Ammon's horn (tissue), 1 donor: Measurements from ENCODE around the gene PROM2.

Experiments
- DNase-seq: peaks from one replicate; pipeline ENCODE4 v3.0.0-alpha.2; 2016; ENCODE audit warnings: low spot score

The PROM2 gene

GRCh38 chr2:95306336-95306895 is 32.2 kb downstream of the PROM2 start:
- DNase-seq = no peak

- no peak for DNase-seq
Measured at GRCh38 chr2:95307036-95307435, 32.8 kb downstream of the PROM2 start.

GRCh38 chr2:95307878-95308277 is 33.6 kb downstream of the PROM2 start:
- DNase-seq = no peak

- no peak for DNase-seq
Measured at GRCh38 chr2:95308426-95308990, 34.3 kb downstream of the PROM2 start.

- DNase-seq = no peak
Measured at GRCh38 chr2:95309599-95309998, 35.4 kb downstream of the PROM2 start.

- no peak for DNase-seq
Measured at GRCh38 chr2:95310216-95310615, 36.0 kb downstream of the PROM2 start.

GRCh38 chr2:95310651-95311050 is 36.4 kb downstream of the PROM2 start:
- no peak for DNase-seq

- no peak for DNase-seq
Measured at GRCh38 chr2:95311815-95312542, 37.7 kb downstream of the PROM2 start.

GRCh38 chr2:95312543-95313201 is 38.4 kb downstream of the PROM2 start:
- DNase-seq = peak; percentile 96

- DNase-seq = no peak
Measured at GRCh38 chr2:95313296-95314131, 39.3 kb downstream of the PROM2 start.

GRCh38 chr2:95314598-95314963 is 40.3 kb downstream of the PROM2 start:
- no peak for DNase-seq

GRCh38 chr2:95314964-95315611 is 40.8 kb downstream of the PROM2 start:
- DNase-seq = peak; percentile 84

GRCh38 chr2:95315801-95316411 is 41.7 kb downstream of the PROM2 start:
- DNase-seq = no peak

GRCh38 chr2:95316466-95317122 is 42.3 kb downstream of the PROM2 start:
- DNase-seq = no peak

- DNase-seq = no peak
Measured at GRCh38 chr2:95317123-95317500, 42.9 kb downstream of the PROM2 start.

- no peak for DNase-seq
Measured at GRCh38 chr2:95317665-95318425, 43.6 kb downstream of the PROM2 start.

GRCh38 chr2:95318431-95319220 is 44.4 kb downstream of the PROM2 start:
- no peak for DNase-seq

- DNase-seq = no peak
Measured at GRCh38 chr2:95319481-95320343, 45.5 kb downstream of the PROM2 start.
